Adrenal gland (tissue), 12 donors: ENCODE measurements around the gene GATA5. TPM values are rescaled to one million over a fixed set of nuclear protein-coding genes. Genes with fewer than 3 reads are reported as not detected.

Experiments used
- DNase-seq, 7 donors: peaks; one replicate each; pipeline ENCODE4 v3.0.0-alpha.2; 2019 to 2020
- H3K27ac ChIP-seq, 5 donors: fragments of 200-600 bp; sonication (generic) in 4 of 5; 1 replicate in 3 of 5; 2 replicates in 2 of 5; pipeline versions ENCODE4 v1.5.1 to v1.8.0; 2016 to 2020; ENCODE audit warnings: mild to moderate bottlenecking in 1 of 5
- H3K27me3 ChIP-seq: fragments of 200-600 bp; 2 replicates; pipeline ENCODE4 v1.8.0; 2021
- H3K36me3 ChIP-seq, 2 donors: fragments of 200-600 bp; replicated peaks in 1 of 2; 1 replicate in 1 of 2; 2 replicates in 1 of 2; pipeline versions ENCODE4 v1.5.1 to v1.8.0; 2018 to 2022
- H3K4me1 ChIP-seq, 2 donors: fragments of 200-600 bp; replicated peaks in 1 of 2; 1 replicate in 1 of 2; 2 replicates in 1 of 2; pipeline versions ENCODE4 v1.5.1 to v1.8.0; 2018 to 2021
- H3K4me3 ChIP-seq, 4 donors: fragments of 200-600 bp; sonication (generic) in 3 of 4; one replicate each; pipeline ENCODE4 v1.5.1; 2016 to 2018
- H3K9me3 ChIP-seq, 3 donors: fragments of 200-600 bp; sonication (generic) in 1 of 3; replicated peaks in 1 of 3; 1 replicate in 2 of 3; 2 replicates in 1 of 3; pipeline versions ENCODE4 v1.5.1 to v1.8.0; 2016 to 2021
- CTCF ChIP-seq, 6 experiments: fragments of 450-650 bp in 4 of 6; fragments of 200-600 bp in 2 of 6; sonication (generic) in 1 of 6; IDR thresholded peaks; 1 replicate in 5 of 6; 2 replicates in 1 of 6; pipeline versions ENCODE4 v1.5.1 to v1.8.0; 2016 to 2021; ENCODE audit warnings: antibody characterized with exemption in 6 of 6, mild to moderate bottlenecking in 2 of 6, moderate library complexity in 1 of 6
- POLR2A ChIP-seq, 2 donors: fragments of 450-650 bp; IDR thresholded peaks; one replicate each; pipeline ENCODE4 v1.6.1; 2017; ENCODE audit warnings: antibody characterized with exemption in 2 of 2, mild to moderate bottlenecking in 2 of 2, moderate library complexity in 1 of 2
- WGBS, 4 donors: extraction: QIAGEN DNeasy Blood & Tissue Kit in 2 of 4; methylation state at CpG; one replicate each; pipeline versions ENCODE4 v1.1.5 to v1.1.7; 2013 to 2017; 5-methylcytosine and 5-hydroxymethylcytosine counted together
- intact Hi-C, 2 donors: fragments of 100-400 bp; cut with DNase I; formaldehyde crosslinking; loops; one replicate each; pipeline versions ENCODE4 v1.14.1 to v1.15.0; 2022 to 2023
- polyA plus RNA-seq, 3 donors: library from polyadenylated mRNA; stranded (reverse); fragments of 200-250 nt in 2 of 3; fragments of 350-450 nt in 1 of 3; fragmentation: Illumina TruSeq in 1 of 3; extraction: RNeasy Lipid Tissue Mini Kit (QIAGEN cat#74804) in 1 of 3; gene quantifications; one replicate each; pipeline ENCODE4 v1.2.3, GENCODE V29; 2013 to 2014
- total RNA-seq, 9 donors: library from RNA; depleted of rRNA in 4 of 9; stranded (reverse); fragments of >200 nt in 4 of 9; fragments of 120-200 nt in 1 of 9; fragmentation: NEBNext Ultra II Directional in 1 of 9; extraction: Animal tissue kit (Norgen Biotek cat#: 25700) in 1 of 9; gene quantifications; one replicate each; pipeline versions ENCODE4 v1.1.0 to v1.2.4, GENCODE V29; 2013 to 2023
- donor health status: healthy with polysubstance abuse.
- donor health status: Bipolar disorder and iron deficiency.
- donor health status: DM: yes; HTN: yes; CAD: no.
- donor health status: DM: no; HTN: no; CAD: no.
- donor health status: DM: no; HTN: no; CAD: no.
- donor health status: DM: yes; HTN: yes; CAD: no.

The GATA5 gene
- total and polyA plus RNA-seq, 12 donors: 0.67 to 12.0 (median 5.7) TPM

- no peak for DNase-seq
- Histone ChIP-seq H3K36me3 (no peaks in the 10 kb centered on the region), H3K27me3 (no peaks in the 10 kb centered on the region), H3K4me1 (peaks cover 24 to 41% of the 10 kb centered on the region in 2 donors), H3K27ac (no peak overlapping the region), H3K9me3 (no peaks in the 10 kb centered on the region), H3K4me3 (no peak overlapping the region)
- 57 to 66% (median 60%) methylated on average over 5 to 8 of the region's 8 CpGs for WGBS, 4 donors
- TF ChIP-seq CTCF (IDR thresholded peaks at IDR 0.05) (no peak), POLR2A (IDR thresholded peaks at IDR 0.05) (no peak)
- intact Hi-C loops: no loop called here
Observed at GRCh38 chr20:62482974-62483373, 7.2 kb upstream of the GATA5 start.

DNA sequence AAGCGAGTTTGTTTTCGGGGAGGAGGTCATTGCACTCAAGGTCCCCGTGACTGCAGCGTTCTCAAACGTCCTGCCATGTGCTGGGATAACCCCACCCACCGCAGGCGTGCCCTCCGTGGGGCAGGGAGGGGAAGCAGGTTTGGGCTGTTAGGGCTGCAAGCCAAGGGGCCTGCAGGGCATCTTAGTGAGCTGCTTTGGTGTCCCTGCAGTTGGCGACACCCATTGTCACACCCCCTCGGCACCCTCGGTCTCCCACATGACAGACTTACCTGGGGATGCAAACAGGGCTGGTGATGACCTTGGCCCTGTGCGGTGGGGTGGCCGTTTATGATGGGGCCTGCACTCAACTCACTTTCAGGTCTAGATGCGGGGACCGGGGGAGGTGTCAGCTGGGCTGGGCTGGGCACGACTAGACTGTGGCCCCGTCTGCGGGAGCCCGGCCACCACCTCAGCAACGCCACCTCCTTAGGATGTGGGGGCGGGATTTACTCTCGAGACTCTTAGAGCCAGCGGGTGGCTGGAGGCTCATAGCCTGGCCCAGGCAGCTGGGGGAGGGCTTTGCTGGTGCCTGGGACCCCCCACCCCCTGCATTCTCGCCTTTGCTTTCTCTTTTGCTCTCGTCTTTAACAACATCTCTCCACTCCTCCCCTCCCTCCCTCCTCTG, 6.5 kb upstream of the GATA5 start:
- Histone ChIP-seq H3K4me1 (peaks cover 19 to 34% of the 10 kb centered on the region in 2 donors), H3K4me3 (no peak overlapping the region), H3K27me3 (no peaks in the 10 kb centered on the region), H3K27ac (no peak overlapping the region), H3K9me3 (no peaks in the 10 kb centered on the region), H3K36me3 (no peaks in the 10 kb centered on the region)
- no peak for DNase-seq
- TF ChIP-seq POLR2A (IDR thresholded peaks at IDR 0.05) (no peak), CTCF (IDR thresholded peaks at IDR 0.05) (no peak)
- WGBS, 4 donors: 35 to 70% (median 56%) methylated on average over 5 to 25 of the region's 25 CpGs
- intact Hi-C loops: no loop called here

- Histone ChIP-seq H3K27me3 (peaks cover under 1% of the 10 kb centered on the region), H3K9me3 (no peaks in the 10 kb centered on the region), H3K36me3 (no peaks in the 10 kb centered on the region), H3K4me3 (no peak overlapping the region), H3K27ac (no peak overlapping the region), H3K4me1 (peaks cover 16 to 30% of the 10 kb centered on the region in 2 donors)
- TF ChIP-seq POLR2A (IDR thresholded peaks at IDR 0.05) (no peak), CTCF (IDR thresholded peaks at IDR 0.05) (no peak)
- intact Hi-C loops: no loop called here
- 50 to 60% (median 52%) methylated on average over 16 to 29 of the region's 29 CpGs for WGBS, 4 donors
- no peak for DNase-seq
Observed at GRCh38 chr20:62481425-62482145, 5.8 kb upstream of the GATA5 start.

DNA sequence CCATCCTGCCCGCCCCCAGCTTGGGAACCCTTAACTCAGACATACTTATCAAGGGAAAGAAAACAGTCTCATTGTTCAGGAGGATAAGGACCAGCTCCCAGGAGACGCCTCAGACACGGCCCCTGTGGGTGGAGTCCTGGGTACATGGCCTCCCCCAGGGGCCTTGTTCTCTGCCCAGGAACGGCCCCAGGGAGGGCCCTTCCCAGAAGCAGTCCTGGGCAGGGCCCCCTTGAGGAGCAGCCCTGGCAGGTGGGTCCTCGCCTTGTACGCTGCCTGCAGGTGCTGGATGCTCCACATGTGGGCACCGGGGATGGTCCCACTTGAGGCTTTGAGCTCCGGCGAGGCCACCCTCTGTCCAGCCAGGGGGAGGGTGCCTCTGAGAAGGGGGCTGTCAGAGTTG, 4.5 kb upstream of the GATA5 start:
- no peak overlapping the region for H3K27ac ChIP-seq
- DNase-seq: no peak
- intact Hi-C loops: no loop called here
- H3K4me3 ChIP-seq: no peak overlapping the region
- peaks cover 7% of the 10 kb centered on the region for H3K27me3 ChIP-seq
- H3K4me1 ChIP-seq: peaks cover 7 to 27% of the 10 kb centered on the region in 2 donors
- WGBS, 4 donors: 65 to 70% (median 67%) methylated on average over 4 to 9 of the region's 9 CpGs
- H3K9me3 ChIP-seq: no peaks in the 10 kb centered on the region
- H3K36me3 ChIP-seq: no peaks in the 10 kb centered on the region
- TF ChIP-seq CTCF (IDR thresholded peaks at IDR 0.05): no peak
- TF ChIP-seq POLR2A (IDR thresholded peaks at IDR 0.05): no peak
